GM19035 (cell line): ENCODE measurements around the gene CCDC57.

Source experiments
- ATAC-seq: cut with Tn5 transposase; IDR thresholded peaks from one replicate; pipeline ENCODE4 v1.9.1; 2021; ENCODE audit not compliant: unreplicated experiment

CCDC57 gene

GRCh38 chr17:82108961-82109475 is 103.6 kb downstream of the CCDC57 start:
- no peak for ATAC-seq

- ATAC-seq, result no peak
Observed at GRCh38 chr17:82108496-82108945, 104.1 kb downstream of the CCDC57 start.

GRCh38 chr17:82108038-82108437 is 104.6 kb downstream of the CCDC57 start:
- no peak for ATAC-seq

- ATAC-seq, result no peak
Observed at GRCh38 chr17:82107341-82107860, 105.2 kb downstream of the CCDC57 start.

GRCh38 chr17:82106688-82107305 is 105.8 kb downstream of the CCDC57 start:
- ATAC-seq, result peak; percentile 20

GRCh38 chr17:82105882-82106687 is 106.6 kb downstream of the CCDC57 start:
- peak; percentile 86 for ATAC-seq

GRCh38 chr17:82105417-82105881 is 107.2 kb downstream of the CCDC57 start:
- no peak for ATAC-seq

GRCh38 chr17:82104797-82105416 is 107.7 kb downstream of the CCDC57 start:
- ATAC-seq, result no peak

- no peak for ATAC-seq
Observed at GRCh38 chr17:82103553-82104451, 108.8 kb downstream of the CCDC57 start.

- ATAC-seq, result no peak
Observed at GRCh38 chr17:82101767-82102679, 110.6 kb downstream of the CCDC57 start.

GRCh38 chr17:82101301-82101715 is 111.3 kb downstream of the CCDC57 start:
- ATAC-seq, result no peak

- no peak for ATAC-seq
Observed at GRCh38 chr17:82100502-82101298, 111.9 kb downstream of the CCDC57 start.

- ATAC-seq, result peak; percentile 12
Observed at GRCh38 chr17:82098939-82099763, 113.5 kb downstream of the CCDC57 start.

GRCh38 chr17:82098169-82098938 is 114.3 kb downstream of the CCDC57 start, which contains the start of gene FASN:
FASN (minus strand) TSS chr17:82098236; CDS start chr17:82096445, 1,791 bp downstream.
- ATAC-seq, result peak; percentile 70

GRCh38 chr17:82097919-82098168 is 114.8 kb downstream of the CCDC57 start:
- no peak for ATAC-seq

- peak; percentile 0 for ATAC-seq
Observed at GRCh38 chr17:82097184-82097918, 115.3 kb downstream of the CCDC57 start.
